Endothelial cell of hepatic sinusoid (primary cell): ENCODE data around the gene SPINK4.

ENCODE experiments used
- in situ Hi-C: cut with HindIII; loops from 2 replicates; pipeline ENCODE4 v1.10.0; 2017; ENCODE audit warnings: low sequenced_read_pairs

SPINK4 gene

DNA sequence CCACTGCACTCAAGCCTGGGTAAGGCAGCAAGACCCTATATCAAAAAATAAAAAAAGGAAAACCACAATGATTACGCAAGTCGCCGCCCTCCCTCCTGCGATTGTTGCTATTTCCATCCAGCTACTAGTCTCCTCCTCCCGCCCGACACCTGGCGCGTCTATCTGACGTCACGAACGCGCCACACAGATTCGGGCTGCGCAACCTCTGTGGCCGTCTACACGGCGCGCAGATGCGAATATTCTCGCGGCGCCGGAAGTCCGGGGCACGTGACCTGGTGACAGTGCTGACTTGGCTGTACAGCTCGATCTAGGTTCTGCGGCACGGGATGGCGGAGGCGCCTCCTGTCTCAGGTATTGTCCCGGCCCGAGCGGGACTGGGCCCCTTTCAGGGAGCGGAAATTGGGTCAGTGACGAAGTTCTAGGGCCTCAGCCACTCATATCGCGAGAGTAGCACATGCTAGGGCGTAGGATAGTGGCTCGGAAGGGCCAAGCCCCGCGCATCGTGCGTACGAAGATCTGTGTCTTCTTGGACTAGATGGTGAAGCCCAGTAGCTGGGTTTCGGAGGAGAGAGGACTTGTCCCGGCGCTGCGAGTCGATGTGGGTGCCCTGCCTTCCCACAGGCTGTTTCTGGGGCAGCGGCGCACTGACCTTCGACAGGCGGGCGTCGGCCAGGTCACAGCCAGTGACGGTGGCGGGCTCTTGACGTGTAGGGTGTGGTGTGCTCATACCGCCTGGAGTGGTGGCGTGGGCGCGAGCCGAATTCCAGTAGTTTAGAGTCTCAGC is 50.5 kb downstream of the SPINK4 start, which contains the start of gene NFX1:
TSS of gene NFX1 (plus strand) at position 270 of the 784 bp plus-strand sequence. CDS start at position 327, 57 bp downstream.
- in situ Hi-C loops, result no loop called here

DNA sequence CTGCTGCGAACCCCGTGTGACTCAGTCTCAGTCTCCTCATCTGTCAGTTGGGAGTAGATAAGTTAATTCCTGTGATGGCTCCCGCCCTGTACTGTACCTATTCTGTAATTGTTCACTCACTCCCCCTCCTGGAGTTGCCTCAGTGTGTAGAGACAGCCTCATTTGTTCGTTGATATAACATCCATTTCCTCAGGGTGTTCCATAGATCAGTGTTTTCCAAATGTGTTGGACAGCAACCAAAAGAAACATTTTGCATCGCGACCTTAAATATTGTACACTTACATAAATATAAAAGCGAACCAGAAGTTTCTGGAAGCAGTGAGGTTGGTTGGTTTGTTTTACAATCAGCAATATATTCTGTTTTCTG is 51.0 kb downstream of the SPINK4 start:
- in situ Hi-C loops, result no loop called here

DNA sequence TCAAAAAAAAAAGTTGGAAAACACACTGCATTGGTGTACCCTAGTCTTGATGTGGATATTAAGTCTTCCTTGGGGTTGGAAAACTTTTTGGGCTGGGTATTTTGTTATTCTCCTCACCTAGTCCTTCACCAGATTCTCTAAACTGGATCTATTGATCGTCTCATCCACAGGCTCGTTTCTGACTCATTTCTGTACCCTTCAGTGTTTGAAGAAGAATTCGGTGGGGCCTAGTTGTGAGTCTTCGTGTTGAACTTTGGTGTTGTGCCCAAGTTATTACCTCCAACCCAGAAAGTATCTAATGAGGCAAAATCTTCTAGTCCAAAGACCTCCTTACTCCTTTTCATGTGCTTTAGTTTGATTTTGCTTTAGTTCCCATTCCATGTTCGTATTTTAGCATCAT is 51.9 kb downstream of the SPINK4 start:
- in situ Hi-C loops, result no loop called here

DNA sequence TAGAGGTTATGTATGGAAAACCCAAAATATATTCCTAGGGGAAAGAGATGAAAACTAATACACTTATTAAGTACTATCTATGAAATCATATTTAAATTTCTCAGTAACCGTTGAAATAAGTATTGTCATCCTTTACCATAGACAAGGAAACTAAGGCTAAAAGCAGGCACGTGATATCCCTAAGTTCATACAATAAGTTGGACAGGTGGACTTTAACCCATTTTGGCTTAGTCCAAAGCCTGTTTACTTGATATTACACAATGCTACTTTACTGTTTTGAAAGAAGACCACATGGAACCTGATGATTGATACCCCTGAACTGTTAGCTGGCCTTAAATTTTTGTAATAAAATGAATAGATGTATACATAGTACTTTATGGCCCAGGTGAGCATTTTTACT is 53.8 kb downstream of the SPINK4 start:
- in situ Hi-C loops, result no loop called here

DNA sequence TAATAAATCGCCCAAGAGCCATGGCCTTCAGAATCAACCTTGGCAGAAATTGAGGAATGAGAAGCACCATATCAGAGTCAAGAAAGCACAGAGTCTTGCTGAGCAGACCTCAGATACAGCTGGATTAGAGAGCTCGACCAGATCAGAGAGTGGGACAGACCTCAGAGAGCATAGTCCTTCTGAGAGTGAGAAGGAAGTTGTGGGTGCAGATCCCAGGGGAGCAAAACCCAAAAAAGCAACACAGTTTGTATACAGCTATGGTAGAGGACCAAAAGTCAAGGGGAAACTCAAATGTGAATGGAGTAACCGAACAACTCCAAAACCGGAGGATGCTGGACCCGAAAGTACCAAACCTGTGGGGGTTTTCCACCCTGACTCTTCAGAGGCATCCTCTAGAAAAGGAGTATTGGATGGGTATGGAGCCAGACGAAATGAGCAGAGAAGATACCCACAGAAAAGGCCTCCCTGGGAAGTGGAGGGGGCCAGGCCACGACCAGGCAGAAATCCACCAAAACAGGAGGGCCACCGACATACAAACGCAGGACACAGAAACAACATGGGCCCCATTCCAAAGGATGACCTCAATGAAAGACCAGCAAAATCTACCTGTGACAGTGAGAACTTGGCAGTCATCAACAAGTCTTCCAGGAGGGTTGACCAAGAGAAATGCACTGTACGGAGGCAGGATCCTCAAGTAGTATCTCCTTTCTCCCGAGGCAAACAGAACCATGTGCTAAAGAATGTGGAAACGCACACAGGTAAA is 54.9 kb downstream of the SPINK4 start:
- in situ Hi-C loops, result no loop called here

DNA sequence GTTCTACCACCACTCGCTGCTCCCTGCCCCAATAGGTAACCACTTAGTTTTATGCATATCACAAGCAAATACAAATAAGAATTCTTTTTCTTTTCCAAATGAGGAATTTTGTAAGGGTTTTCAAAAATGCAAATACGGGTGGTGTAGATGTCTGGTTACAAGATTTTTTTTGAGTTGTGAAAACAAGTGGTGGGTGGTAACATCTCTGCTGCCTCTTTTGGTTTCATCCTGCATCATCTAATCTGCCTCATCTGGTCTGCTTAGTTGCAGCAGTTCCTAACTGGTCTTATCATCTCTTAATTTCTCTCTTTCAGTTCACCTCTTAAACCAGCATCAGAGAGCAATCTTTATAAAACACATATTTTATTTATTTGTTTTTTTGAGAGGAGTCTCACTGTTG is 55.6 kb downstream of the SPINK4 start:
- in situ Hi-C loops, result no loop called here

DNA sequence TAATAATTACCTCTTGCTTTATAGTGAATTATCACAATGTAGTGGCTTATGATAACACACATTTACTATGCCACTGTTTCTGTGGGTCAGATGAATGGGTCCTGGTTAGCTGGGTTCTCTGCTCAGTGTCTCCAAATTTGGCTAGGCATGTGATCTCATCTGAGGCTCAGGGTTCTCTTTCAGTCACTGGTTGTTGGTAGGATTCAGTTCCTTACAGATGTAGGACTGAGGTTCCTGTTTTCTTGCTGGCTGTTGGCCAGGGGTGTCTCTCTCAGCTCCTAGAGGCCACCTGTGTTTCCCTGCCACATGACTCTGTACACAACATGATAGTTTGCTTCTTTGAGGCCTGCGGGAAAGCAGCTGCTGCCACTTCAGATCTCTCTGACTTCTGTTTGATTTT is 57.5 kb downstream of the SPINK4 start:
- in situ Hi-C loops, result no loop called here
